K562 (cell line): Measurements from ENCODE around the gene YPEL5.

Experiments used
- FOXA3 ChIP-seq, 2 experiments: fragments of 450-650 bp in 1 of 2; sonication (generic) in 1 of 2; formaldehyde crosslinking; IDR thresholded peaks in 1 of 2; conservative IDR thresholded peaks in 1 of 2; 2 replicates each; pipeline versions ENCODE4 v1.4.0 to v1.8.0; 2020 to 2022; ENCODE audit warnings: mild to moderate bottlenecking in 2 of 2, missing genetic modification reagents in 1 of 2
- FOXJ3 ChIP-seq: sonication (generic); formaldehyde crosslinking; IDR thresholded peaks from 2 replicates; pipeline ENCODE4 v1.4.0; 2020; ENCODE audit warnings: mild to moderate bottlenecking, missing genetic modification reagents
- MAZ ChIP-seq, 2 experiments: fragments of 450-650 bp in 1 of 2; sonication (generic) in 1 of 2; formaldehyde crosslinking; IDR thresholded peaks in 1 of 2; conservative IDR thresholded peaks in 1 of 2; 2 replicates each; pipeline versions ENCODE4 v1.4.0 to v1.5.0; 2020; ENCODE audit warnings: mild to moderate bottlenecking in 1 of 2, missing genetic modification reagents in 1 of 2
- SMAD3 ChIP-seq: fragments of 450-650 bp; formaldehyde crosslinking; conservative IDR thresholded peaks from 2 replicates; pipeline ENCODE4 v1.4.0; 2020; ENCODE audit warnings: mild to moderate bottlenecking
- SMC3 ChIP-seq: conservative IDR thresholded peaks from 2 replicates; pipeline ENCODE4 v1.6.1; 2011; ENCODE audit warnings: low read depth, low read length, improper control_type of control experiment; ENCODE audit not compliant: insufficient read depth
- SP1 ChIP-seq: sonication (generic); formaldehyde crosslinking; IDR thresholded peaks from 2 replicates; pipeline ENCODE4 v1.8.1; 2022; ENCODE audit warnings: mild to moderate bottlenecking, missing genetic modification reagents
- SRF ChIP-seq, 2 experiments: fragments of 250-450, 450-650 bp in 1 of 2; sonication (Bioruptor Pico) in 1 of 2; sonication (generic) in 1 of 2; formaldehyde crosslinking; IDR thresholded peaks; 2 replicates each; pipeline versions ENCODE4 v1.5.0 to v1.5.1; 2020 to 2022; ENCODE audit warnings: mild to moderate bottlenecking in 1 of 2, missing genetic modification reagents in 1 of 2
- ZNF644 ChIP-seq: fragments of 200-800 bp; sonication (Bioruptor generic); IDR thresholded peaks from 2 replicates; pipeline ENCODE4 v1.6.1; 2016; ENCODE audit warnings: low read depth, missing genetic modification characterization, missing compliant biosample characterization
- TF ChIP-seq, protein P1 (sequence below), 3 experiments: IDR thresholded peaks in 2 of 3; conservative IDR thresholded peaks in 1 of 3; 2 replicates each; pipeline ENCODE4 v1.5.1; 2011 to 2012; ENCODE audit warnings: low read length in 3 of 3, mild to moderate bottlenecking in 3 of 3, control low read depth in 2 of 3, improper control_type of control experiment in 1 of 3, inconsistent platforms in 1 of 3, low read depth in 1 of 3, mixed read lengths in 1 of 3, moderate library complexity in 1 of 3; ENCODE audit not compliant: insufficient read depth in 2 of 3
- TF ChIP-seq, protein P2 (sequence below): fragments of 200-800 bp; sonication (Bioruptor generic); IDR thresholded peaks from 2 replicates; pipeline ENCODE4 v1.6.1; 2016; ENCODE audit warnings: missing genetic modification characterization, missing compliant biosample characterization
- TF ChIP-seq, protein P3 (sequence below): fragments of 250-450 bp; sonication (Bioruptor Pico); IDR thresholded peaks from 2 replicates; pipeline ENCODE4 v1.4.0; 2020; ENCODE audit warnings: mild to moderate bottlenecking, moderate library complexity

DNA sequence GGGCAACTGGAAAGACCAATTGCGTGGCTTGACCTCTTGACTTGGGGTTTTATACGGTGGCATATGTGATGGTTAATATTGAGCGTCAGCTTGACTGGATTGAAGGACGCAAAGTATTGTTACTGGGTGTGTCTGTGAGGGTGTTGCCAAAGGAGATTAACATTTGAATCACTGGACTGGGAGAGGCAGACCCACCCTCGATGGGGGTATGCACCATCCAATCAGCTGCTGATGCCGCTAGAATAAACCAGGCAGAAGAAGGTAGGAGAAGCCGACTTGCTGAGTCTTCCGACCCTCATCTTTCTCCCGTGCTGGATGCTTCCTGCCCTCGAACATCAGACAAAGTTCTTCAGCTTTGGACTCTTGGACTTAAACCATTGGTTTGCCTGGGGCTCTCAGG is 34.2 kb upstream of the YPEL5 start:
- TF ChIP-seq FOXA3 (CRISPR knock-in tag; conservative IDR thresholded peaks at IDR 0.05 in 1 of 2, IDR thresholded peaks at IDR 0.05 in 1 of 2) (no peak), SP1 (CRISPR knock-in tag) (no peak), ZNF644 (tag) (no peak), SMAD3 (no peak), SRF (CRISPR knock-in tag; IDR thresholded peaks at IDR 0.05) (no peak), SMC3 (no peak), MAZ (CRISPR knock-in tag; conservative IDR thresholded peaks at IDR 0.05 in 1 of 2, IDR thresholded peaks at IDR 0.05 in 1 of 2) (no peak), FOXJ3 (CRISPR knock-in tag) (no peak)
- TF ChIP-seq, protein P1, sequence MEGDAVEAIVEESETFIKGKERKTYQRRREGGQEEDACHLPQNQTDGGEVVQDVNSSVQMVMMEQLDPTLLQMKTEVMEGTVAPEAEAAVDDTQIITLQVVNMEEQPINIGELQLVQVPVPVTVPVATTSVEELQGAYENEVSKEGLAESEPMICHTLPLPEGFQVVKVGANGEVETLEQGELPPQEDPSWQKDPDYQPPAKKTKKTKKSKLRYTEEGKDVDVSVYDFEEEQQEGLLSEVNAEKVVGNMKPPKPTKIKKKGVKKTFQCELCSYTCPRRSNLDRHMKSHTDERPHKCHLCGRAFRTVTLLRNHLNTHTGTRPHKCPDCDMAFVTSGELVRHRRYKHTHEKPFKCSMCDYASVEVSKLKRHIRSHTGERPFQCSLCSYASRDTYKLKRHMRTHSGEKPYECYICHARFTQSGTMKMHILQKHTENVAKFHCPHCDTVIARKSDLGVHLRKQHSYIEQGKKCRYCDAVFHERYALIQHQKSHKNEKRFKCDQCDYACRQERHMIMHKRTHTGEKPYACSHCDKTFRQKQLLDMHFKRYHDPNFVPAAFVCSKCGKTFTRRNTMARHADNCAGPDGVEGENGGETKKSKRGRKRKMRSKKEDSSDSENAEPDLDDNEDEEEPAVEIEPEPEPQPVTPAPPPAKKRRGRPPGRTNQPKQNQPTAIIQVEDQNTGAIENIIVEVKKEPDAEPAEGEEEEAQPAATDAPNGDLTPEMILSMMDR (IDR thresholded peaks at IDR 0.05 in 2 of 3, conservative IDR thresholded peaks at IDR 0.05 in 1 of 3; ENCODE audit: insufficient read depth in 2 of 3, low read depth in 1 of 3, low read length in 3 of 3): no peak
- TF ChIP-seq, protein P2, sequence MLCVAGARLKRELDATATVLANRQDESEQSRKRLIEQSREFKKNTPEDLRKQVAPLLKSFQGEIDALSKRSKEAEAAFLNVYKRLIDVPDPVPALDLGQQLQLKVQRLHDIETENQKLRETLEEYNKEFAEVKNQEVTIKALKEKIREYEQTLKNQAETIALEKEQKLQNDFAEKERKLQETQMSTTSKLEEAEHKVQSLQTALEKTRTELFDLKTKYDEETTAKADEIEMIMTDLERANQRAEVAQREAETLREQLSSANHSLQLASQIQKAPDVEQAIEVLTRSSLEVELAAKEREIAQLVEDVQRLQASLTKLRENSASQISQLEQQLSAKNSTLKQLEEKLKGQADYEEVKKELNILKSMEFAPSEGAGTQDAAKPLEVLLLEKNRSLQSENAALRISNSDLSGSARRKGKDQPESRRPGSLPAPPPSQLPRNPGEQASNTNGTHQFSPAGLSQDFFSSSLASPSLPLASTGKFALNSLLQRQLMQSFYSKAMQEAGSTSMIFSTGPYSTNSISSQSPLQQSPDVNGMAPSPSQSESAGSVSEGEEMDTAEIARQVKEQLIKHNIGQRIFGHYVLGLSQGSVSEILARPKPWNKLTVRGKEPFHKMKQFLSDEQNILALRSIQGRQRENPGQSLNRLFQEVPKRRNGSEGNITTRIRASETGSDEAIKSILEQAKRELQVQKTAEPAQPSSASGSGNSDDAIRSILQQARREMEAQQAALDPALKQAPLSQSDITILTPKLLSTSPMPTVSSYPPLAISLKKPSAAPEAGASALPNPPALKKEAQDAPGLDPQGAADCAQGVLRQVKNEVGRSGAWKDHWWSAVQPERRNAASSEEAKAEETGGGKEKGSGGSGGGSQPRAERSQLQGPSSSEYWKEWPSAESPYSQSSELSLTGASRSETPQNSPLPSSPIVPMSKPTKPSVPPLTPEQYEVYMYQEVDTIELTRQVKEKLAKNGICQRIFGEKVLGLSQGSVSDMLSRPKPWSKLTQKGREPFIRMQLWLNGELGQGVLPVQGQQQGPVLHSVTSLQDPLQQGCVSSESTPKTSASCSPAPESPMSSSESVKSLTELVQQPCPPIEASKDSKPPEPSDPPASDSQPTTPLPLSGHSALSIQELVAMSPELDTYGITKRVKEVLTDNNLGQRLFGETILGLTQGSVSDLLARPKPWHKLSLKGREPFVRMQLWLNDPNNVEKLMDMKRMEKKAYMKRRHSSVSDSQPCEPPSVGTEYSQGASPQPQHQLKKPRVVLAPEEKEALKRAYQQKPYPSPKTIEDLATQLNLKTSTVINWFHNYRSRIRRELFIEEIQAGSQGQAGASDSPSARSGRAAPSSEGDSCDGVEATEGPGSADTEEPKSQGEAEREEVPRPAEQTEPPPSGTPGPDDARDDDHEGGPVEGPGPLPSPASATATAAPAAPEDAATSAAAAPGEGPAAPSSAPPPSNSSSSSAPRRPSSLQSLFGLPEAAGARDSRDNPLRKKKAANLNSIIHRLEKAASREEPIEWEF (CRISPR knock-in tag): no peak
- TF ChIP-seq, protein P3, sequence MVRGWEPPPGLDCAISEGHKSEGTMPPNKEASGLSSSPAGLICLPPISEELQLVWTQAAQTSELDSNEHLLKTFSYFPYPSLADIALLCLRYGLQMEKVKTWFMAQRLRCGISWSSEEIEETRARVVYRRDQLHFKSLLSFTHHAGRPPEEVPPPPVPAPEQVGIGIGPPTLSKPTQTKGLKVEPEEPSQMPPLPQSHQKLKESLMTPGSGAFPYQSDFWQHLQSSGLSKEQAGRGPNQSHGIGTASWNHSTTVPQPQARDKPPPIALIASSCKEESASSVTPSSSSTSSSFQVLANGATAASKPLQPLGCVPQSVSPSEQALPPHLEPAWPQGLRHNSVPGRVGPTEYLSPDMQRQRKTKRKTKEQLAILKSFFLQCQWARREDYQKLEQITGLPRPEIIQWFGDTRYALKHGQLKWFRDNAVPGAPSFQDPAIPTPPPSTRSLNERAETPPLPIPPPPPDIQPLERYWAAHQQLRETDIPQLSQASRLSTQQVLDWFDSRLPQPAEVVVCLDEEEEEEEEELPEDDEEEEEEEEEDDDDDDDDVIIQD (CRISPR knock-in tag): no peak
